OCI-LY3 (cell line): ENCODE results near the gene NSFL1C.
A peak's percentile ranks its signal among the peaks of the same experiment; 100 is the strongest.

ENCODE experiments used
- H2AFZ ChIP-seq: fragments of 200-600, 300-600 bp; shearing (Covaris generic); 2 replicates; pipeline ENCODE4 v1.6.0; 2014; ENCODE audit warnings: antibody characterized with exemption, low read depth, low read length
- H3K27ac ChIP-seq: fragments of 200-600, 300-600 bp; sonication (generic); 2 replicates; pipeline ENCODE4 v1.5.1; 2014; ENCODE audit warnings: mild to moderate bottlenecking, low read length, moderate library complexity, mixed read lengths
- H3K27me3 ChIP-seq: fragments of 200-600, 300-600 bp; sonication (generic); 2 replicates; pipeline ENCODE4 v1.6.1; 2014; ENCODE audit warnings: low read depth, low read length, mixed read lengths
- H3K36me3 ChIP-seq: fragments of 200-600, 300-600 bp; sonication (generic); replicated peaks from 2 replicates; pipeline ENCODE3; 2014; ENCODE audit warnings: low read depth, low read length, mixed read lengths
- H3K4me1 ChIP-seq: fragments of 300-600, 200-600 bp; sonication (generic); 2 replicates; pipeline ENCODE4 v1.6.1; 2014; ENCODE audit warnings: low read length, mixed read lengths
- H3K4me2 ChIP-seq: fragments of 200-600, 300-600 bp; sonication (generic); 2 replicates; pipeline ENCODE4 v1.6.1; 2014; ENCODE audit warnings: low read length, mixed read lengths
- H3K4me3 ChIP-seq: fragments of 300-600, 200-600 bp; sonication (generic); 2 replicates; pipeline ENCODE4 v1.5.1; 2014; ENCODE audit warnings: antibody characterized with exemption, mild to moderate bottlenecking, low read length, moderate library complexity
- H3K79me2 ChIP-seq: fragments of 300-600, 200-600 bp; shearing (Covaris generic); 2 replicates; pipeline ENCODE4 v1.6.1; 2014; ENCODE audit warnings: mild to moderate bottlenecking, low read length, mixed read lengths
- H3K9ac ChIP-seq: fragments of 300-600, 200-600 bp; shearing (Covaris generic); 2 replicates; pipeline ENCODE4 v1.6.0; 2014; ENCODE audit warnings: mild to moderate bottlenecking, low read length, moderate library complexity
- H3K9me3 ChIP-seq: fragments of 200-600, 300-600 bp; shearing (Covaris generic); 2 replicates; pipeline ENCODE4 v1.6.1; 2014; ENCODE audit warnings: low read length, mixed read lengths; ENCODE audit not compliant: insufficient read depth
- H4K20me1 ChIP-seq: fragments of 200-600, 300-600 bp; sonication (generic); 2 replicates; pipeline ENCODE4 v1.6.1; 2016; ENCODE audit warnings: low read length, mixed read lengths; ENCODE audit not compliant: insufficient read depth
- EZH2phosphoT487 ChIP-seq: fragments of 200-600 bp; shearing (Covaris generic); IDR thresholded peaks from 2 replicates; pipeline ENCODE4 v1.6.1; 2018; ENCODE audit warnings: antibody characterized with exemption, mixed run types, low read depth
- TF ChIP-seq, protein P1 (sequence below): fragments of 200-600, 300-600 bp; sonication (generic); IDR thresholded peaks from 2 replicates; pipeline ENCODE4 v1.5.1; 2014; ENCODE audit warnings: antibody characterized with exemption, low read length, low read depth

The NSFL1C gene

DNA sequence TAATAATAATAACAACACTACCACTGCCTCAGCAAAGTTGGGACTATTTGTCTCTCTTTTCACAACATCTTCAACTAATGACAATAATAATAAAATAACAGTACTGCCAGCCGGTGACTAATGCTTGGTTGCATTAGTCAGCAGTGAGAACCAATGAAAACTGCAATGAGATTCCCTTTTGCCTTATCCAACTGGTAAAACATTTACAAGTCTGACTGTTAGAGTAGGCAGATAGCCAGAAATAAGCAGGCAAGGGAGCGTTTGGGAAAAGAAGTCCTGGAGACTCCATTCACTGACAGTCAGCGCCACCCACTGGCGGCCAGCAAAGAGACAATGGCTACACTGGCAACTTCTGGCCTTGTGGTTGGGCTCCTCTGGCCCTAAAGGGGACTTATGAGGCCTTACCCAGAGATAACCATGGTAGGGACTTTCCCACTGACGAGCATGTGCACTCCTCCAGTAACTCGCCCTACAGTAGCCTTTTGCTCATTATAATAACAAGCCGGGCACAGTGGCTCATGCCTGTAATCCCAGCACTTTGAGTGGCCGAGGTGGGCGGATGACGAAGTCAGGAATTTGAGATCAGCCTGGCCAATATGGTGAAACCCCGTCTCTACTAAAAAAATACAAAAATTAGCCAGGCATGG lies 3.4 kb upstream of the NSFL1C start:
- H4K20me1 ChIP-seq = peaks cover 11% of the 10 kb centered on the region
- H3K27me3 ChIP-seq = no peaks in the 10 kb centered on the region
- no peak overlapping the region for H3K27ac ChIP-seq
- H3K4me3 ChIP-seq = peak overlapping the region; percentile 19
- peak overlapping the region; percentile 60 for H3K4me2 ChIP-seq
- H2AFZ ChIP-seq = peak overlapping the region; percentile 65; the same call in 1 of the 2 replicates
- peak overlapping the region; percentile 13; the same call in 1 of the 2 replicates for H3K9ac ChIP-seq
- H3K36me3 ChIP-seq = no peaks in the 10 kb centered on the region
- peaks cover 57% of the 10 kb centered on the region for H3K4me1 ChIP-seq
- H3K9me3 ChIP-seq = no peaks in the 10 kb centered on the region
- peaks cover 15% of the 10 kb centered on the region for H3K79me2 ChIP-seq
- TF ChIP-seq, protein P1, sequence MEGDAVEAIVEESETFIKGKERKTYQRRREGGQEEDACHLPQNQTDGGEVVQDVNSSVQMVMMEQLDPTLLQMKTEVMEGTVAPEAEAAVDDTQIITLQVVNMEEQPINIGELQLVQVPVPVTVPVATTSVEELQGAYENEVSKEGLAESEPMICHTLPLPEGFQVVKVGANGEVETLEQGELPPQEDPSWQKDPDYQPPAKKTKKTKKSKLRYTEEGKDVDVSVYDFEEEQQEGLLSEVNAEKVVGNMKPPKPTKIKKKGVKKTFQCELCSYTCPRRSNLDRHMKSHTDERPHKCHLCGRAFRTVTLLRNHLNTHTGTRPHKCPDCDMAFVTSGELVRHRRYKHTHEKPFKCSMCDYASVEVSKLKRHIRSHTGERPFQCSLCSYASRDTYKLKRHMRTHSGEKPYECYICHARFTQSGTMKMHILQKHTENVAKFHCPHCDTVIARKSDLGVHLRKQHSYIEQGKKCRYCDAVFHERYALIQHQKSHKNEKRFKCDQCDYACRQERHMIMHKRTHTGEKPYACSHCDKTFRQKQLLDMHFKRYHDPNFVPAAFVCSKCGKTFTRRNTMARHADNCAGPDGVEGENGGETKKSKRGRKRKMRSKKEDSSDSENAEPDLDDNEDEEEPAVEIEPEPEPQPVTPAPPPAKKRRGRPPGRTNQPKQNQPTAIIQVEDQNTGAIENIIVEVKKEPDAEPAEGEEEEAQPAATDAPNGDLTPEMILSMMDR = peak; percentile 94
- TF ChIP-seq EZH2phosphoT487 = no peak

DNA sequence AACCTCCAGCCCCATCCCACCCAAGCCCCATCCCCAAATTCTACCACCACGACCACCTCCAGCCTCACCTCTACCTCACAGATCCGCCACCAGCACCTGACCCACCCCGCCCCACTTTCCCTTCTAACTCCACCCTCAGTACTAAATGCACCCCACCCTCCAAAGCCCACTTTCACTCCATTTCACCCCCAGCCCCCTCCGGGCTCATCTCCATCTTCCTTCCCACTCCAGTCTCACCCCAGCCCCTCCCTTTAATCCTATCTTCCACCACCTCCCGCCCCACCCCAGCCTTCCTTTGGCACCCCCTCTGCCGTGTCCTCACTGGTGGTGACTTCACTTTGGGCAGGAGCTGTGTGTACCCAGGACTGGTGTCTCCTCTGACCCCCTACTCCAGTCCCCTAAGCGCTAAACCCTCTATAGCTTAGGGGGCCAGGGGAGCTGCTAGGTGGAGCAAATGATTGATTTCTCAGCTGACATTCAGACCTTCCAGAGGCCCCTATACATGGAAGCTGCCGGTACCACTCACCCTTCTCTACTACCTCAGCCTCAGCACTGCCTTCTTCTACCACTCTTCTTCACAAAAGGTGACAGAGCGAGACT lies 2.8 kb upstream of the NSFL1C start:
- Histone ChIP-seq H3K4me2 (peak overlapping the region; percentile 60), H3K9ac (no peak overlapping the region), H3K36me3 (peaks cover 4% of the 10 kb centered on the region), H3K27me3 (no peaks in the 10 kb centered on the region), H3K4me1 (peaks cover 58% of the 10 kb centered on the region), H3K4me3 (peak overlapping the region; percentile 19; the same call in 1 of the 2 replicates), H3K79me2 (peaks cover 22% of the 10 kb centered on the region), H3K27ac (no peak overlapping the region), H3K9me3 (no peaks in the 10 kb centered on the region), H4K20me1 (peaks cover 17% of the 10 kb centered on the region), H2AFZ (peak overlapping the region; percentile 65; the same call in 1 of the 2 replicates)
- TF ChIP-seq, protein P1 = no peak
- TF ChIP-seq EZH2phosphoT487 = no peak

DNA sequence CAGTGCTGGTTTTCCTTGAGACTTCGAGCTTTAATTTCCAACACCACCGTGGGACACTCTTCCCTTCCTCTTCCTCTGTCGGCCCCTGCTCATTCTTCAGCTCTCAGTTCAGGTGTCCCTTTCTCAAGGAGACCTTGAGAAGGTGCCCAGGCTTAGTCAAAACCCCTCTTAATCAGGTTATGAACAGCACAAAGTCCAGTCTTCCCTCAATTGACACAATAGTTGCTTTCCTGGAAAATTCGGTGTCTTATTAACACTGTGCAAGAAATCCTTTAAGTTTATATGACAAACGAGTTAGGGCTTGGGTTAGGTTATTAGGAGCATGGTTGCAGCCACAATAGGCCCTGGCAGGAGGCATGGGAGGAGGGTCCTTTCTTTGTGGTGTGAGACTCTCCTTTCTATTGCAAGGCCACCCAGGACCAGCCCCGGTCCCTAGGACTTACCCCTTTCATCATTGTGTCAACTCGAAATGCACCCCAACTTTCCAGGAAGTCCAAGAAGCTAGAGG lies 1.5 kb upstream of the NSFL1C start:
- no peak for TF ChIP-seq EZH2phosphoT487
- Histone ChIP-seq H3K9me3 (no peaks in the 10 kb centered on the region), H3K4me2 (no peak overlapping the region; the same call in 1 of the 2 replicates), H4K20me1 (peaks cover 24% of the 10 kb centered on the region), H3K27me3 (no peaks in the 10 kb centered on the region), H3K4me3 (no peak overlapping the region), H3K4me1 (peaks cover 61% of the 10 kb centered on the region), H2AFZ (peak overlapping the region; percentile 98), H3K9ac (no peak overlapping the region), H3K36me3 (peaks cover 14% of the 10 kb centered on the region), H3K79me2 (peaks cover 34% of the 10 kb centered on the region), H3K27ac (no peak overlapping the region)

DNA sequence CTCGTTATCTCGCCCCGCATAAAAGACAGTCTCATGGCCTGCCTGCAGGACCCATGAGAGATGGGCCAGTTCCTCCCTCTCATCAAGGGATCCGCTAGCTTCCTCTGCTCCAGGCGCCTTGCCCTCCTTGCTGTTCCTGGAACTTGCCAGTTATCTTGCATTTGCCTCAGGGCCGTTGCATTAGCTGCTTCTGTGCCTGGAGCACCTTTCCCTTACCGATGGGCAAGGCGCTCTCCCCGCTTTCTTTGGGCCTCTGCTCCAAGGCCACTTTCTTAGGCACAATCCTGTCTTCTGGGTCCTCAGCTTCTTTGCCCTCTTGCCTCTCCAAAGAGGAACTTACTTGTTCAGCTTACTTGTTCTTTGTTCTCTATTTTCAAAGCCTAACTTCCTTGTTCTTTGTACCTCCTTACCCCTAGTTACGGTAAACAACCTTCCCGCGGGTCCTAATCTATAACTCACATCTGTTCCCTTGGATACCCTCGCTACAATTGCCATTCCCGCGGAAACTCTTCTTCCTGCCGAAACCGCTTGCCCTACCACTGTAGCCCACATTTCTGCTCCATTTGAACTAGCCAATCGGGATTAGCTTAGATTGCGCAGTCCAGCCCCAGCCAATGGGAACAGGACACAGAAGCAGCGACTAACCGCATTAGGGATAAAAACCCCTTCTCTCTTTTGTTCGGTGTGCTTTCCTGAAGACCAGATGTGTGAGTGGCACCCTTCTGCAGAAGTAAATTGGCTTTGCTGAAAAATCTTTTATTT lies 887 bp upstream of the NSFL1C start:
- Histone ChIP-seq H4K20me1 (peaks cover 26% of the 10 kb centered on the region), H3K4me3 (peak overlapping the region; percentile 90), H3K79me2 (peaks cover 38% of the 10 kb centered on the region), H3K4me2 (peak overlapping the region; percentile 94), H3K27me3 (no peaks in the 10 kb centered on the region), H3K4me1 (peaks cover 61% of the 10 kb centered on the region), H3K27ac (peak overlapping the region; percentile 56), H3K9ac (peak overlapping the region; percentile 41), H3K36me3 (peaks cover 14% of the 10 kb centered on the region), H2AFZ (peak overlapping the region; percentile 98), H3K9me3 (no peaks in the 10 kb centered on the region)
- no peak for TF ChIP-seq EZH2phosphoT487
- TF ChIP-seq, protein P1 = no peak
